DMS 273 (cell line): ENCODE results near the gene GTF2F1.
"Not testable (repeated sequence)": the region's sequence is repeated elsewhere in the genome, so short reads cannot be mapped to it uniquely, and the experiment has no call there.

Source experiments
- DNase-seq: peaks from one replicate; lab custom pipeline; 2025; ENCODE audit not compliant: unreplicated experiment; lab: John Stamatoyannopoulos, UW

Gene GTF2F1

GRCh38 chr19:6392221-6393073, 517 bp downstream of the GTF2F1 start:
- DNase-seq = peak; percentile 27

DNA sequence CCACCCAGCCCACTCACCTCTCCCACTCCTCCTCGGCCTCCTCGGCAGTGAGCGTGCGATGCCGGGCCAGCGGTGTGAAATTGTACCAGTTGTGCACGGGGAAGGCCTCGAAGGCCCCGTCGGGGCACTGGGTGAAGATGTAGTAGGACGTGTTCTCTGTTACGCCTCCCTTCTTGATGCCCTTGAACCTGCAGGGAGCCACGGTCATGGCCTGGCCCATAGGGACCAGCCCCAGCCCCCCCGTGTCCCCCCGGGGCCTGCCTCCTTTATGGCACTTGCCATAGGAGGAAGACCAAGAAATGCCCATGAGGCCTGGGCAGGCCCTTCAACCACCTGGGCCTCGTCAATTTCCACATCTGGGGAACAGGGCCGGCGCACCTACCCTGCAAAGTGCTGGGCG, 5.6 kb downstream of the GTF2F1 start:
- no peak for DNase-seq

DNA sequence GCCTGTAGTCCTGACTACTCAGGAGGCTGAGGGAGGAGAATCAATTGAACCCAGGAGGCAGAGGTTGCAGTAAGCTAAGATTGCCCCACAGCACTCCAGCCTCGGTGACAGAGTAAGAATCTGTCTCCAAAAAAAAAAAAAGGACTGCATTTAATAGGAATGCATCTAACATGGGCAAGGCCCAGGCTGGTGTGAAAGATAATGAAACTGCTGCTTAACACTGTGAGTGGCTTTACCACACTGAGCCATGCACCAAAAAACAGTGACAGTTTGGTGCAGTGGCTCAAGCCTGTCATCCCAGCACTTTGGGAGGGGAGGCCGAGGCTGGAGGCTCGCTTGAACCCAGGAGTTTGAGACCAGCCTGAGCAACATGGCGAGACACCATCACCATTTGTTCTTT, 8.6 kb downstream of the GTF2F1 start:
- DNase-seq = no peak

DNA sequence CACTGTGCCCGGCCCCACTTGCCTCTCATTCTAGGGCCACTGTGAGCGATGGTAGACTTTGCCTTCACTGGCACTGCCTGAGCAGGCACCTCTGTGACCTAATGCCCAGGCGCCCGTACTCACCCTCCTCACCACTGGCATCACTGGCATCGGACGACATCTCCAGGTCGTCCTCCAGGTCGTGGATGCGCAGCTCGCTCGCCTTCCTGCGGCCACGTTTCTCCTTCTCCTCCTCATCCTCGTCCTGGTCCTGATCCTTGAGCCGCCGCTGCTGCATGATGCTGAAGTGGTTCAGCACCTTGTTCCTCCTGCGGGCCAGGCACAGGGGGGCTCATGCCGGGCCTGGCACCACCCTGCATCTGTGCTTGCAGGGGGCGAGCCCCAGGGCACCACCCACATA, 9.8 kb downstream of the GTF2F1 start:
- DNase-seq = no peak

DNA sequence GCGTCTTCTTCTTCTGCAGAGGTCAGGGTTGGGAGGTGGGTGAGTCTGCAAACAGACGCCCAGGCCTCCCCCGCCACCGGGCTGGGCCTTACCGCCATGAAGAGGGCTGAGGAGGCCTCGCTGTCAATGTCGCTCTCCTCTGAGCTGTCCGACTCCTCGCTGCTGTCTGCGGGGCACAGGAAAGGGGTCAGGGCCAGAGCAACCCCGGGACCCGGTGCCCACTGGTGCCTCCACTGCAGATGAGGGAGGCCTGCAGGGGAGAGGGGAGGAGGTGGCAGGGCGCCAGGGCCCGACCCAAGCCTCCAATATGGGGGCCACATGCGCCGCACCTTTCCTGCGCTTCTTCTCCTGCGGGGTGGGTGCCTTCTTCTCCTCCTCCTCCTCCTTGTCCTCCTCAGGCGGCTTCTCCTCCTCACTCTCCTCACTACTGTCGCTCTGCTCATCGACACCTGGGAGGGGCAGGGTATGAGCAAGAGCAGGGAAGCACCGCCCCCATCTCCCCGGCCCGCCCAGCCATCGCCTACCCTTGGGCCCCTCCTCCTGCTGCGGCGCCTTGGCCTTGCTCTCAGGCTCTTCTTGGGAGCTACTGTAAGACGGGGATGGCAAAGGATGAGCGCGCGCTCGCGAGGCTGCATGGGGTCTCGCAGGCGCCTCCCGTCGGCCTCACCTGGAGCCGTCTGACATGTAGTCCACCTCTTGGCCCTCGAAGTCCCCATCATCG, 11.8 kb downstream of the GTF2F1 start:
- no peak for DNase-seq

DNA sequence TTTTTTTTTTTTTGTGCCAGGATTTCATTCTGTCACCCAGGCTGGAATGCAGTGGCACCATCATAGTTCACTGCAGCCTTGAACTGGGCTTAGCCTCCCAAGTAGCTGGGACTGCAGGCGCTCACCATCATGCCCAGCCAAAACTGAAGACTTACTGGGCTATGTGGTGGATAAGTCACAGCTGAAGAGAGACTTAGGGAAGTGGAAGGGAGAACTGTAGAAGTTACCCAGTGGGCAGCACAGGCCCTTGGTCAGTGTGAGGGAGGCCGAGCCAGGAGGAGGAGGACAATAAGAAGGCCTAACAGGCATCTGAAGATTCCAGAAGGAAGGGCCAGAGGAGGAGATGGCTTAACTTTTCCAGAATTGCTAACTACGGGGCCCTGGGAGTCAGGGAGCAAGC, 13.2 kb downstream of the GTF2F1 start:
- DNase-seq = no peak

- DNase-seq = peak; percentile 57
Observed at GRCh38 chr19:6378486-6378885, 14.5 kb downstream of the GTF2F1 start.

DNA sequence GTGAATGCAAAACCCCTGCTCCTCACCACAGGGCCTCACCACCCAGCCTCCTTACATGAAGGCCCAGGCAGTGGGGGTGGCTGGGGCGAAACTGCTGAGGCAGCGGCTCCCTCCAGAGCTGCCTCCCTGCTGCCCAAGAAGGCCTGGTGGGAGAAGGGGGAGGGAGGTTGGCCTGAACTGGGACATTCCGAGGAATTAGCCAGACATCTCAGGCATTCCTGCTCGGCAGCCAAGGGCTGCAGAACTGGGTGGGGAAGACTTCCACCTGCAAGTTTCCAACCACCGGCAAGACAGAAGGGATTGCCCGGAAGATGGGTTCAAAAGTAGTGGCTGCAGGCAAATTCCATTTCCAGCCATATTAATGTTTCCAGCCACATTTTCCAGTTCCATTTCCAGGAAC, 14.9 kb downstream of the GTF2F1 start:
- no peak for DNase-seq

- peak; percentile 55 for DNase-seq
Observed at GRCh38 chr19:6376512-6377190, 16.3 kb downstream of the GTF2F1 start.

DNA sequence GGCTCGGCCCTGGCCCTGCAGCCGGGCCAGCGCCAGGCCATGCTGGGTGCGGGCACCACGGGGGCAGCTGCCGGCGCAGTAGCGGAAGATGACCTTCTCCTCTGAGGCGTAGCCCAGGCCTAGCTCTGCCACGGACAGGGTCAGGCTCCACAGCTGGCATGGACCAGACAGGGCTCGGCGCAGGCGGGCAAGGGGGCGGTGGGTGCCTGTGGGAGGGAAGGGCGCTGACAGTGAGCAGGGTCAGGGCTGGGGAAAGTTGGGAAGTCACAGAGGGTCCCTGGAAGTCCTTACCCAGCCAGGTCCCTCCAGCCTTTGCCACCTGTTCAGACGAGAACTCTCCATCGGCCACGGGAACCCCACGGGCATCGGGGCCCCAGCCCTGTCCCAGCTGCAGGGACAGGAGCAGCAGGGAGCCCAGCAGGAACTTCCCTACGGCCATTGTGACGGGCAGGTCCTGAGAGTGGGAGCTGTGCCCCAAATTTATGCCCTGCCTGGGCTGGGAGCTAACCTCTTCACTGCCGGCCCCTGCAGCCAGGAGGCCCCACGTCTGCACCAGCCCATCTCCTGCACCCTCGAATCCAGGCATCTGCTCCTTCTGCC, 17.5 kb downstream of the GTF2F1 start, which contains the start of gene PSPN:
Gene PSPN, minus strand, starts transcription at position 523 of the 600 bp plus-strand sequence. Its CDS starts 84 bp downstream, at position 439.
- DNase-seq = no peak

GRCh38 chr19:6374711-6375410, 18.1 kb downstream of the GTF2F1 start:
- no peak for DNase-seq

DNA sequence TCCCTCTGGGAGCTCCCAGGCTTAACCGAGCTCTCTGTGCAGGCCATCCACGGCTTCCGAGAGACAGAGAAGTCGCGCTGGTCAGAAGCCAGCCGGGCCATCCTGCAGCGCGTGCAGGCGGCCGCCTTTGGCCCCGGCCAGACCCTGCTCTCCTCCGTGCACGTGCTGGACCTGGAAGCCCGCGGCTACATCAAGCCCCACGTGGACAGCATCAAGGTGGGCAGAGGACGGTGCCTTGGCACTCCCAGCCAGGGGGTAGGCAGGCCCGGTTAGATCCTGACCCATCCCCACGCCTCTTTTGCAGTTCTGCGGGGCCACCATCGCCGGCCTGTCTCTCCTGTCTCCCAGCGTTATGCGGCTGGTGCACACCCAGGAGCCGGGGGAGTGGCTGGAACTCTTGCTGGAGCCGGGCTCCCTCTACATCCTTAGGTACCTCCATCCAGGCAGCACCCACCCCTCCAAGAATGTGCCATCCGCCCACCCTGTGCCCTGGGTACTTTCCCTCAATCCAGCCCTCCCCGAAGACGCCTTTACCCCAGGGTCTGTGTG, 18.7 kb downstream of the GTF2F1 start:
- no peak for DNase-seq

- DNase-seq = peak; percentile 55
Observed at GRCh38 chr19:6373813-6374108, 19.2 kb downstream of the GTF2F1 start.

GRCh38 chr19:6373096-6373812, 19.7 kb downstream of the GTF2F1 start:
- peak; percentile 98 for DNase-seq

DNA sequence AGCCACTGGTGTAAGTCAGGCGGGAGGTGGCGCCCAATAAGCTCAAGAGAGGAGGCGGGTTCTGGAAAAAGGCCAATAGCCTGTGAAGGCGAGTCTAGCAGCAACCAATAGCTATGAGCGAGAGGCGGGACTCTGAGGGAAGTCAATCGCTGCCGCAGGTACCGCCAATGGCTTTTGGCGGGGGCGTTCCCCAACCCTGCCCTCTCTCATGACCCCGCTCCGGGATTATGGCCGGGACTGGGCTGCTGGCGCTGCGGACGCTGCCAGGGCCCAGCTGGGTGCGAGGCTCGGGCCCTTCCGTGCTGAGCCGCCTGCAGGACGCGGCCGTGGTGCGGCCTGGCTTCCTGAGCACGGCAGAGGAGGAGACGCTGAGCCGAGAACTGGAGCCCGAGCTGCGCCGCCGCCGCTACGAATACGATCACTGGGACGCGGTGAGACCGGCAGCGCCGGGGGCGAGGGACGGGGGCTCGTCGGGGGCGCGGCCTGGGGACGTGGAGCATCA, 20.3 kb downstream of the GTF2F1 start, which contains the start of gene ALKBH7:
Gene ALKBH7, plus strand, starts transcription at position 201 of the 502 bp plus-strand sequence. Its CDS starts 27 bp downstream, at position 228.
- peak; percentile 100 for DNase-seq

DNA sequence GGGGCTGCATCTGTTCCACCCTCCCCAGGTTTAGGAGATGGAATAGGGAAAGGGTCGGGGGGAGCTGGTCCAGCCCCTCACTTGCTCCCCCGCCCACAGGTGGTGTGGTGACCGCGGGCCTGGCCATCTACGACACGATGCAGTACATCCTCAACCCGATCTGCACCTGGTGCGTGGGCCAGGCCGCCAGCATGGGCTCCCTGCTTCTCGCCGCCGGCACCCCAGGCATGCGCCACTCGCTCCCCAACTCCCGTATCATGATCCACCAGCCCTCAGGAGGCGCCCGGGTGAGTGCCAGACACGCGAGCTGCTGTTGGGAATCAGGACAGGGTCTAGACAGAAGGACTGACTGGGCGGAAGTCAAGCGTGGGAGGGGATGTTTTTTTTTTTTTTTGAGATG, 28.6 kb downstream of the GTF2F1 start:
- no peak for DNase-seq

DNA sequence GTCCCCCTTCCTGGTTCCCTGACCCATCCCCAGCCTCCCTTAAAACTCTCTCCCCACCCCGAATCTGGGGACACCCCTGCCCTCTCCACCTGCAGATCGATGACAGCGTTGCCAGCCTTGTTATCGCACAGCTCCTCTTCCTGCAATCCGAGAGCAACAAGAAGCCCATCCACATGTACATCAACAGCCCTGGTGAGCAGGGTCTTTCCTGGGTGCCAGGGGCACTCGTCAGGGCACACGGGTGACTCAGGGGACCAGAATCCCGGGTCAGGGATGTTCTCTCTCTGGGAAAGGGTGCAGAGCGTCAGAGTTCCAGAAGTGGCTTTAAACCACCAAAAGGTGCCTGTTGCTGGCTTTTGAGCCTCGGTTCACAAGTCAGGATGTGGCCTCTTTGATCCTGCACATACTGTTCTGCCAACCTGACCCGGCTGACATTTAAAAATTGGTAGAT, 30.6 kb downstream of the GTF2F1 start:
- DNase-seq = no peak

DNA sequence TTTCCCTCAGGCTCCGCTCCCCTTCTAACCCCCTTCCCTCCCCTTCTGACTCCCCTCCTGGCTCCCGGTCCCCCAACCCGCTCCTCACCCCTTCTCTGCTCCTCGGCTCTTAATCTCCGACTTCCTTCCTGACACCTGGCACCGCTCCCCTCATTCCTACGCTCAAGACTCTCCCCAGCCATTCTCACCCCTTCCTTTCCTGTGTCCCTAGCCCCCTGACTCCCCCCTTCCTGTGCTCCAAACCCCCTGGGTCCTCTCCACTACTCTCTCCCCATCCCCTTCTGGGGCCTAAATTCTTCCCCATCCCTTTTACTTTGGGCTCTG, 31.0 kb downstream of the GTF2F1 start:
- DNase-seq = peak; percentile 59

GRCh38 chr19:6360857-6361216, 32.1 kb downstream of the GTF2F1 start:
- DNase-seq = not testable (repeated sequence)

- DNase-seq = not testable (repeated sequence)
Observed at GRCh38 chr19:6360445-6360844, 32.5 kb downstream of the GTF2F1 start.
